K562 (cell line): ENCODE results near the gene DUSP5. TPM values are rescaled to one million over a fixed set of nuclear protein-coding genes. Genes with fewer than 3 reads are reported as not detected.

Source experiments
- ATAC-seq: fragments of 200-7000 bp; cut with Tn5 transposase; 3 replicates; pipeline ENCODE4 v1.9.1; 2020; ENCODE audit warnings: moderate library complexity
- BruUV-seq: library from RNA; stranded (reverse); fragments of 400-500 nt; replicated peaks from 2 replicates; lab custom pipeline; 2021; lab: Mats Ljungman, UMichigan
- CTCF ChIA-PET: fragments of 300-600 bp; formaldehyde crosslinking; extraction: SDS; loops from one replicate; lab custom pipeline; 2021; ENCODE audit warnings: low intra/inter-chr PET ratio; lab: Yijun Ruan, JAX
- POLR2A ChIA-PET: fragments of 300-600, 350-650 bp; sonication (Branson Sonifier 250); formaldehyde crosslinking; extraction: SDS; loops from one replicate; lab custom pipeline; 2021; ENCODE audit warnings: antibody characterized with exemption, inconsistent platforms; lab: Yijun Ruan, JAX
- DNase-seq, 4 experiments: peaks; one replicate each; pipeline versions ENCODE4 v3.0.0 to v3.0.0-alpha.2; 2011 to 2018; ENCODE audit warnings: low spot score in 3 of 4, mixed read lengths in 3 of 4; ENCODE audit errors: extremely low read depth in 1 of 4
- FAIRE-seq: peaks from 2 replicates; lab custom pipeline; 2011; peaks lifted over from hg19 to GRCh38; lab: Jason Lieb, UNC
- H2AFZ ChIP-seq: 2 replicates; pipeline ENCODE4 v1.6.0; 2011; ENCODE audit warnings: low read depth, low read length, control low read depth, inconsistent platforms
- H3K27ac ChIP-seq: fragments of 200-600 bp; 3 replicates; pipeline ENCODE4 v1.8.0; 2011; ENCODE audit warnings: low read depth, mild to moderate bottlenecking, control low read depth, inconsistent platforms, low read length, moderate library complexity, mixed read lengths; ENCODE audit errors: extremely low read depth
- H3K27me3 ChIP-seq, 2 experiments: fragments of 300-600 bp in 1 of 2; 2 replicates in 1 of 2; 3 replicates in 1 of 2; pipeline versions ENCODE4 v1.6.0 to v1.8.0; 2011; ENCODE audit warnings: inconsistent platforms in 2 of 2, low read length in 2 of 2, mild to moderate bottlenecking in 1 of 2, mixed read lengths in 1 of 2, moderate library complexity in 1 of 2; ENCODE audit not compliant: control insufficient read depth in 2 of 2, insufficient read depth in 2 of 2
- H3K36me3 ChIP-seq: fragments of 300-600 bp; 3 replicates; pipeline ENCODE4 v1.8.0; 2011; ENCODE audit warnings: mild to moderate bottlenecking, low read length, inconsistent platforms; ENCODE audit not compliant: control insufficient read depth, insufficient read depth
- H3K4me1 ChIP-seq, 2 experiments: fragments of 200-600 bp in 1 of 2; replicated peaks in 1 of 2; 2 replicates in 1 of 2; 3 replicates in 1 of 2; pipeline versions ENCODE4 v1.5.1 to v1.8.0; 2011; ENCODE audit warnings: inconsistent platforms in 2 of 2, low read length in 2 of 2, mild to moderate bottlenecking in 1 of 2, mixed read lengths in 1 of 2, moderate library complexity in 1 of 2; ENCODE audit not compliant: control insufficient read depth in 2 of 2, insufficient read depth in 2 of 2
- H3K4me2 ChIP-seq: 2 replicates; pipeline ENCODE4 v1.6.1; 2011; ENCODE audit warnings: low read length, control low read depth, inconsistent platforms, mixed read lengths; ENCODE audit not compliant: insufficient read depth
- H3K4me3 ChIP-seq: fragments of 200-600 bp; sonication (generic), shearing (Covaris generic); 2 replicates; pipeline ENCODE4 v1.5.1; 2016; ENCODE audit warnings: control low read depth, inconsistent platforms
- H3K79me2 ChIP-seq: fragments of 200-600 bp; 3 replicates; pipeline ENCODE4 v1.8.0; 2011; ENCODE audit warnings: low read length, inconsistent platforms; ENCODE audit not compliant: control insufficient read depth, insufficient read depth
- H3K9ac ChIP-seq, 2 experiments: 2 replicates each; pipeline versions ENCODE4 v1.6.0 to v1.6.1; 2011; ENCODE audit warnings: low read depth in 2 of 2, low read length in 2 of 2, control low read depth in 1 of 2, inconsistent platforms in 1 of 2, mild to moderate bottlenecking in 1 of 2, mixed read lengths in 1 of 2; ENCODE audit not compliant: insufficient read depth in 1 of 2
- H3K9me1 ChIP-seq: one replicate; pipeline ENCODE4 v1.6.0; 2011; ENCODE audit warnings: inconsistent platforms, mild to moderate bottlenecking, low read length, moderate library complexity; ENCODE audit not compliant: control insufficient read depth, insufficient read depth
- H3K9me3 ChIP-seq: replicated peaks from 2 replicates; pipeline ENCODE4 v1.5.1; 2011; ENCODE audit warnings: low read depth, low read length, inconsistent platforms; ENCODE audit not compliant: control insufficient read depth, insufficient read depth
- H4K20me1 ChIP-seq: replicated peaks from 2 replicates; pipeline ENCODE4 v1.6.1; 2011; ENCODE audit warnings: low read length, inconsistent platforms, mixed read lengths; ENCODE audit not compliant: control insufficient read depth, insufficient read depth
- CEBPG ChIP-seq, 3 experiments: fragments of 200-800 bp in 1 of 3; sonication (Bioruptor generic) in 1 of 3; sonication (generic) in 1 of 3; formaldehyde crosslinking in 1 of 3; IDR thresholded peaks in 2 of 3; conservative IDR thresholded peaks in 1 of 3; 2 replicates each; pipeline versions ENCODE4 v1.6.1 to v1.8.0; 2016 to 2022; ENCODE audit warnings: missing compliant biosample characterization in 2 of 3, missing genetic modification characterization in 2 of 3, mild to moderate bottlenecking in 1 of 3, missing genetic modification reagents in 1 of 3
- ZNF507 ChIP-seq: conservative IDR thresholded peaks from 2 replicates; pipeline ENCODE4 v1.6.1; 2017; ENCODE audit warnings: missing genetic modification characterization, missing compliant biosample characterization
- WGBS: fragments of 100-300 bp; shearing (Covaris generic); methylation state at CpG from one replicate; pipeline ENCODE4 v1.1.6; 2016; ENCODE audit warnings: low coverage, mixed read lengths; ENCODE audit not compliant: insufficient coverage; ENCODE audit errors: missing lambda C conversion rate; 5-methylcytosine and 5-hydroxymethylcytosine counted together
- in situ Hi-C: fragments of 300-500 bp; cut with MboI; formaldehyde crosslinking; loops from 4 replicates; pipeline ENCODE4 v1.15.0; 2018; ENCODE audit warnings: inconsistent platforms, mixed read lengths
- intact Hi-C: fragments of 100-400 bp; cut with micrococcal nuclease; formaldehyde crosslinking; loops from 2 replicates; pipeline ENCODE4 v1.14.2; 2022
- polyA plus RNA-seq, 8 experiments: library from polyadenylated mRNA; depleted of rRNA in 4 of 8; stranded (reverse) in 5 of 8; unstranded in 3 of 8; fragments of >200 nt; fragmentation: Nextera tagmentation in 2 of 8; fragmentation: Illumina TruSeq in 1 of 8; extraction: Ambion mirVana in 2 of 8; extraction: Trizol in 1 of 8; gene quantifications; 2 replicates each; pipeline versions ENCODE4 v1.2.1 to v1.2.3, GENCODE V29; 2011 to 2014; ENCODE audit warnings: inconsistent platforms in 1 of 8, missing spikeins in 1 of 8
- total RNA-seq, 7 experiments: library from RNA; depleted of rRNA in 6 of 7; stranded (reverse); fragments of >200 nt in 6 of 7; fragmentation: Illumina TruSeq in 2 of 7; extraction: Trizol in 2 of 7; gene quantifications; 2 replicates each; pipeline versions ENCODE4 v1.2.1 to v1.2.3, GENCODE V29; 2011 to 2021; ENCODE audit warnings: low replicate concordance in 1 of 7
- TF ChIP-seq, protein P1 (sequence below), 3 experiments: fragments of 200-800 bp in 1 of 3; sonication (Bioruptor generic) in 1 of 3; sonication (generic) in 1 of 3; formaldehyde crosslinking in 1 of 3; IDR thresholded peaks; 2 replicates each; pipeline versions ENCODE4 v1.6.1 to v1.8.0; 2016 to 2022; ENCODE audit warnings: mild to moderate bottlenecking in 2 of 3, missing compliant biosample characterization in 2 of 3, missing genetic modification characterization in 2 of 3, missing genetic modification reagents in 1 of 3

DUSP5 gene
- total and polyA plus RNA-seq, 9 of the 15 experiments (the other 6 are each of a cell fraction or from before 2014, with no cell fraction given): 0.49 to 3.4 (median 2.0) TPM

DNA sequence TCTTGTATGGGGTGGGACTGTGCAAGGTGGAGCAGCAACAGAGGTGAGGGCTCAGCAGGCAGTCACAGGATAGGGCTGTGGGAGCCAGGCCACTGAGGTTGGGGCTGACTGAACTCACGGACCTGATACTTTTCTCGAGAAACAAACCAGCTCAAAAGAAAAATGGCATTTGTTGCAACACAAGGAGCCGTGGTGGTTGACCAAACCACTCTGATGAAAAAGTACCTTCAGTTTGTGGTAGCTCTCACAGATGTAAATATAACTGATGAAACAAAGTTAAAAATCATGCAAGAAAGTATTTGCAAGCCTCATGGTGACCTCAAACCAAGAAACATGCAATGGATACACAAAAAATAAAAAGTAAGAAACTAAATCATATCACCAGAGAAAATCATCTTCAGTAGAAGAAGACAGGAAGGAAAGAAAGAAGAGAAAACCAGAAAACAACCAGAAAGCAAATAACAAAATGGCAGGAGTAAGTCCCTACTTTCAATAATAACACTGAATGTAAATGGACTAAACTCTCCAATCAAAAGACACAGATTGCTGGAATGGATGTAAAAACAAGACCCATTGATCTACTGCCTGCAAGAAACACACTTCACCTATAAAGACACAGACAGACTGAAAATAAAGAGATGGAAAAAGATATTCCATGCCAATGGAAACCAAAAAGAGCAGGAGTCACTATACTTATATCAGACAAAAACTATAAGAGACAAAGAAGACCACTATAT lies 48.9 kb upstream of the DUSP5 start:
- no peaks in the 10 kb centered on the region for H3K9me3 ChIP-seq
- no peak overlapping the region for H3K4me3 ChIP-seq
- FAIRE-seq (no peak), DNase-seq (no peak), ATAC-seq (no peak)
- H3K9ac ChIP-seq: no peak overlapping the region
- WGBS: 50% methylated on average over 1 of the region's 3 CpGs
- ChIA-PET POLR2A (interaction anchor here (1.8 kb wide), 1 partner anchor 9 kb away, joined by 5 read pairs; no protein-coding TSS in a partner anchor), CTCF (no interaction called here)
- H3K4me2 ChIP-seq: no peak overlapping the region
- H3K9me1 ChIP-seq: no peaks in the 10 kb centered on the region
- TF ChIP-seq CEBPG (CRISPR knock-in tag; IDR thresholded peaks at IDR 0.05): no peak
- peak in 1 of 2 experiments; percentile 64; a peak in 2 of 4 replicates for TF ChIP-seq CEBPG (tag; conservative IDR thresholded peaks at IDR 0.05 in 1 of 2, IDR thresholded peaks at IDR 0.05 in 1 of 2)
- peak; percentile 90 for TF ChIP-seq ZNF507 (tag)
- TF ChIP-seq, protein P1, sequence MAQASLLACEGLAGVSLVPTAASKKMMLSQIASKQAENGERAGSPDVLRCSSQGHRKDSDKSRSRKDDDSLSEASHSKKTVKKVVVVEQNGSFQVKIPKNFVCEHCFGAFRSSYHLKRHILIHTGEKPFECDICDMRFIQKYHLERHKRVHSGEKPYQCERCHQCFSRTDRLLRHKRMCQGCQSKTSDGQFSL (CRISPR knock-in tag; IDR thresholded peaks at IDR 0.05): no peak
- TF ChIP-seq, protein P1 (tag; IDR thresholded peaks at IDR 0.05): no peak
- H2AFZ ChIP-seq: no peak overlapping the region
- intact Hi-C loops (loop anchor here (5.0 kb wide), 1 partner anchor 48 kb away; the partner anchor contains the start of gene DUSP5), in situ Hi-C loops (no loop called here)
- peaks cover 0 to 10% of the 10 kb centered on the region in 2 experiments; a peak in 4 of 5 replicates for H3K4me1 ChIP-seq
- no TSS peak for BruUV-seq
- no peaks in the 10 kb centered on the region for H3K79me2 ChIP-seq
- no peaks in the 10 kb centered on the region for H3K27me3 ChIP-seq
- H4K20me1 ChIP-seq: no peaks in the 10 kb centered on the region
- H3K36me3 ChIP-seq: no peaks in the 10 kb centered on the region
- H3K27ac ChIP-seq: no peak overlapping the region
